CD4-positive, alpha-beta T cell treated with Interleukin-2 at 100 ng/mL for 4 hours (primary cell): ENCODE results near the gene TCERG1L.

Experiments
- DNase-seq: peaks from one replicate; pipeline ENCODE4 v3.0.0-alpha.2; 2020; ENCODE audit warnings: low spot score

TCERG1L gene

GRCh38 chr10:131270461-131271190 is 40.9 kb downstream of the TCERG1L start:
- no peak for DNase-seq

GRCh38 chr10:131269776-131270460 is 41.6 kb downstream of the TCERG1L start:
- no peak for DNase-seq

- no peak for DNase-seq
These were observed 43.8 kb downstream of the TCERG1L start for GRCh38 chr10:131267814-131268095.

GRCh38 chr10:131266936-131267813 is 44.3 kb downstream of the TCERG1L start:
- DNase-seq: no peak

- no peak for DNase-seq
These were observed 47.3 kb downstream of the TCERG1L start for GRCh38 chr10:131264110-131264788.

GRCh38 chr10:131261890-131262475 is 49.5 kb downstream of the TCERG1L start:
- DNase-seq: no peak

- DNase-seq: no peak
These were observed 50.9 kb downstream of the TCERG1L start for GRCh38 chr10:131260452-131261211.

GRCh38 chr10:131260031-131260430 is 51.5 kb downstream of the TCERG1L start:
- no peak for DNase-seq

- DNase-seq: no peak
These were observed 52.0 kb downstream of the TCERG1L start for GRCh38 chr10:131259535-131259934.

GRCh38 chr10:131258256-131258655 is 53.3 kb downstream of the TCERG1L start:
- no peak for DNase-seq

GRCh38 chr10:131257027-131257426 is 54.5 kb downstream of the TCERG1L start:
- DNase-seq: no peak

- no peak for DNase-seq
These were observed 56.7 kb downstream of the TCERG1L start for GRCh38 chr10:131254859-131255252.

- no peak for DNase-seq
These were observed 57.3 kb downstream of the TCERG1L start for GRCh38 chr10:131253931-131254858.

GRCh38 chr10:131252567-131253276 is 58.8 kb downstream of the TCERG1L start:
- DNase-seq: no peak

- no peak for DNase-seq
These were observed 60.4 kb downstream of the TCERG1L start for GRCh38 chr10:131251146-131251541.

- no peak for DNase-seq
These were observed 60.9 kb downstream of the TCERG1L start for GRCh38 chr10:131250454-131251145.

- no peak for DNase-seq
These were observed 61.6 kb downstream of the TCERG1L start for GRCh38 chr10:131249955-131250344.

- DNase-seq: no peak
These were observed 62.1 kb downstream of the TCERG1L start for GRCh38 chr10:131249238-131249954.
